ENCODE results near the gene MEGF8. TPM values are rescaled to one million over a fixed set of nuclear protein-coding genes. Genes with fewer than 3 reads are reported as not detected.

The MEGF8 gene
- total and polyA plus RNA-seq, 9 of the 15 experiments (the other 6 are each of a cell fraction or from before 2014, with no cell fraction given): 0.28 to 13.1 (median 3.0) TPM

GRCh38 chr19:42313096-42313839, 12.2 kb upstream of the MEGF8 start, which contains the start of gene TMEM145 (continued):
- no peak for TF ChIP-seq ARID3B (CRISPR knock-in tag; IDR thresholded peaks at IDR 0.05; ENCODE audit: borderline replicate concordance)
- no peak for TF ChIP-seq CREB3L1 (IDR thresholded peaks at IDR 0.05; ENCODE audit: borderline replicate concordance, low read depth)
- no peak for TF ChIP-seq ZNF282 (CRISPR knock-in tag; IDR thresholded peaks at IDR 0.05)
- no peak for TF ChIP-seq SP1 (CRISPR knock-in tag; IDR thresholded peaks at IDR 0.05)
- no peak for TF ChIP-seq RERE (CRISPR knock-in tag; IDR thresholded peaks at IDR 0.05; ENCODE audit: borderline replicate concordance)
- TF ChIP-seq NR2C1 (IDR thresholded peaks at IDR 0.05): no peak
- TF ChIP-seq NR2C1 (tag; IDR thresholded peaks at IDR 0.05): no peak
- no peak for TF ChIP-seq ILK (tag; IDR thresholded peaks at IDR 0.05; ENCODE audit: borderline replicate concordance, low read depth)
- no peak for TF ChIP-seq ZBTB17 (CRISPR knock-in tag; IDR thresholded peaks at IDR 0.05)
- TF ChIP-seq IRF9 (tag; IDR thresholded peaks at IDR 0.05): no peak
- no peak for TF ChIP-seq TAF1 (IDR thresholded peaks at IDR 0.05; ENCODE audit: control insufficient read depth, extremely low read depth, insufficient read depth, low read length, severe bottlenecking)
- TF ChIP-seq ZFP91 (CRISPR knock-in tag; IDR thresholded peaks at IDR 0.05): peak; percentile 98
- TF ChIP-seq ZNF668 (CRISPR knock-in tag; IDR thresholded peaks at IDR 0.05): 0 out of 2 replicates have a peak, but pooled peaks have one; percentile 50
- no peak for TF ChIP-seq HSF4 (CRISPR knock-in tag; IDR thresholded peaks at IDR 0.05; ENCODE audit: borderline replicate concordance)
- no peak for TF ChIP-seq ARNT (IDR thresholded peaks at IDR 0.05)
- TF ChIP-seq ELF4 (CRISPR knock-in tag; IDR thresholded peaks at IDR 0.05): no peak

Measured in K562 (cell line).